AG09309 (cell line): ENCODE results near the gene HTATIP2.
A peak's percentile ranks its signal among the peaks of the same experiment; 100 is the strongest.

Experiments
- DNase-seq: peaks from one replicate; pipeline ENCODE4 v3.0.0-alpha.2; 2010; ENCODE audit warnings: low read depth
- H3K4me3 ChIP-seq: 2 replicates; pipeline ENCODE4 v1.5.1; 2011; ENCODE audit warnings: mild to moderate bottlenecking, low read depth, low read length, moderate library complexity; ENCODE audit not compliant: control insufficient read depth
- TF ChIP-seq, protein P1 (sequence below): IDR thresholded peaks from 2 replicates; pipeline ENCODE4 v1.5.1; 2011; ENCODE audit warnings: mild to moderate bottlenecking, low read depth, low read length, inconsistent platforms; ENCODE audit not compliant: insufficient read depth, control insufficient read depth; ENCODE audit errors: missing control alignments

The HTATIP2 gene

GRCh38 chr11:20342347-20343141 lies 21.0 kb upstream of the HTATIP2 start:
- TF ChIP-seq, protein P1, sequence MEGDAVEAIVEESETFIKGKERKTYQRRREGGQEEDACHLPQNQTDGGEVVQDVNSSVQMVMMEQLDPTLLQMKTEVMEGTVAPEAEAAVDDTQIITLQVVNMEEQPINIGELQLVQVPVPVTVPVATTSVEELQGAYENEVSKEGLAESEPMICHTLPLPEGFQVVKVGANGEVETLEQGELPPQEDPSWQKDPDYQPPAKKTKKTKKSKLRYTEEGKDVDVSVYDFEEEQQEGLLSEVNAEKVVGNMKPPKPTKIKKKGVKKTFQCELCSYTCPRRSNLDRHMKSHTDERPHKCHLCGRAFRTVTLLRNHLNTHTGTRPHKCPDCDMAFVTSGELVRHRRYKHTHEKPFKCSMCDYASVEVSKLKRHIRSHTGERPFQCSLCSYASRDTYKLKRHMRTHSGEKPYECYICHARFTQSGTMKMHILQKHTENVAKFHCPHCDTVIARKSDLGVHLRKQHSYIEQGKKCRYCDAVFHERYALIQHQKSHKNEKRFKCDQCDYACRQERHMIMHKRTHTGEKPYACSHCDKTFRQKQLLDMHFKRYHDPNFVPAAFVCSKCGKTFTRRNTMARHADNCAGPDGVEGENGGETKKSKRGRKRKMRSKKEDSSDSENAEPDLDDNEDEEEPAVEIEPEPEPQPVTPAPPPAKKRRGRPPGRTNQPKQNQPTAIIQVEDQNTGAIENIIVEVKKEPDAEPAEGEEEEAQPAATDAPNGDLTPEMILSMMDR = no peak
- H3K4me3 ChIP-seq = no peak overlapping the region
- no peak for DNase-seq

GRCh38 chr11:20351136-20351535 lies 12.4 kb upstream of the HTATIP2 start:
- no peak for DNase-seq
- TF ChIP-seq, protein P1 = no peak
- no peak overlapping the region for H3K4me3 ChIP-seq

DNA sequence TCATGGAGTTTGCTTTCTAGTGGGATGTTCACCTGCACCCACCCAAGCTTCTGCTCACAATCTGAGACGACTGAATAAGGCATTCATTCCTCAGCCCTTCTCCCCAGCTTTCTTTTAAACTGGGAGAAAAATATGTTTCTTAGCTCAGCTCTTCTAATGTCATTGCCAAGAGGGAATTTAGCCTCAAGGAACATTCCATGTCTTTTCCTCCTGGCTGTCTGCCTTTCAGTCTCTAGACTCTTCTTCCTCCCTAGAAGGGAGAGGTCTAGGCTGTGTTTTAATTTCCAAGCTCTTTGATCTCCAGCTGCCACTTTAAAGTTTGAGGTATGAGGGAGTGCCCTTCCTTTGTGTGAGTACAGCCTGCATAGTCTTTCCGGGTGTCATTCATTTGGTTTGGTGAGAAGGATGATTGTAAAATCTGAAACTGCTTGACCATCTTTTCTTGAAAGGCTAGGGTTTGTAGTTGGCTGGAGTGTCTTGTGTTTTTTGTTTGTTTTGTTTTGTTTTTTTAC lies 11.7 kb upstream of the HTATIP2 start:
- no peak overlapping the region for H3K4me3 ChIP-seq
- TF ChIP-seq, protein P1 = no peak
- DNase-seq = no peak

GRCh38 chr11:20353829-20354434 lies 9.6 kb upstream of the HTATIP2 start:
- TF ChIP-seq, protein P1 = peak; percentile 84
- no peak for DNase-seq
- no peak overlapping the region for H3K4me3 ChIP-seq

DNA sequence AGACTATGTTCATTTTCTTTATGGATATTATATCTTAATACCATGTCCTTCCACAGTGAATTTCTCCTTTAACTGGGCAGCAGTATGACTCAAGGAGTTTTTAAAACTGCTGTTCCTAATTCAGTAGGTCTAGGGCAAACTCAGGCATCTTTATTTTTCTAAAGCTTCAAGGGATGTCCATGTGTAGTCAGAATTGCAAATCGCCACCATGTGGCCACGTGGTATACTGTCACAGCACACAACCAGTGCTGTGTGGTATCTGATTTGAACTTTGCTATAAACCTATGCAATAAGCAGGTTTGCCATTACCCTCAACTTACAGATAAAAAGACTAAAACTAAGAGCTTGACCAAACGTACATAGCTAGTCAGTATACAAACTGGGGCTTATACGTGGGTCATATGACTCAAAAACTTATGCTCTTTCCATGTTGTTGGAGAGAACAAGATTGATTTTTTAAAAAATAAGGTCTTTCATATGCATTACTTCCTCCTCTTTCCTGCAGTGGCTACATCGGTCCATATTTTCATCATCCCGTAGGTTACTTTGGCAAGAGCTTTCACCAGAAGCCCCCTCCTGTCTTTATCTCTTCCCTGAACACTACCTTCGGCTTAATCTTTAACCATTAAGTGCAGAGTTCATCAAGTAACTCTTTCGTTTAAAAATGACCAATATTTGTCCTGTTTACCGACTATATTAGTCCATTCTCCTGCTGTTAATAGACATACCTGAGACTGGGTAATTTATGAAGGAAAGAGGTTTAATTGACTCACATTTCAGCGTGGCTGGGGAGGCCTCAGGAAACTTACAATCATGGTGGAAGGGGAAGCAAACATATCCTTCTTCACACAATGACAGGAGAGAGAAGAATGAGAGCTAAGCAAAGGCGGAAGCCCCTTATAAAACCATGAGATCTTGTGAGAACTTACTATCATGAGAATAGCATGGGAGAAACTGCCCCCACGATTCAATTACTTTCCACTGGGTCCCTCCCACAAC lies 8.0 kb upstream of the HTATIP2 start:
- TF ChIP-seq, protein P1 = peak; percentile 67
- no peak for DNase-seq
- no peak overlapping the region for H3K4me3 ChIP-seq

GRCh38 chr11:20357150-20357549 lies 6.4 kb upstream of the HTATIP2 start:
- DNase-seq = no peak
- H3K4me3 ChIP-seq = no peak overlapping the region
- TF ChIP-seq, protein P1 = no peak
